Measurements from ENCODE around the gene ADGRV1.

DNA sequence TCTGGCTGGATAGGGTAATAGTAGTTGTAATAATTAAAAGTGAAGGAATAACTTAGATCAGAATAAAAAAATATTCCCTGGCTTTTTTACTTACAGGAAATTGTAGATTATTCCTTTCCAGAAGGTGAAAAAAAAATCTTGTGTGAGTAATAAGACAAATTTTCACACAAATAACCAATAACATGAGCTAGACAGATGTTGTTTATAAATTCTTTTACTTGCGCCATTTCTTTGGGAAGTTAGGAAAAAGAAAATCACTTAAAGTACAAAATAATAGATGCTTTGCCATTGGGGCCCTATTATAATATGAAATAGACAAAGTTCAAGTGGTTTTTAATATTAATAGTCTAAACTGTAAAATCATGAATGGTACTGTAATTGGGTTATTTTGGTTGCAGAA lies 620.4 kb downstream of the ADGRV1 start:
- TF ChIP-seq CTCF (IDR thresholded peaks at IDR 0.05; ENCODE audit: insufficient read depth, low read length, poor library complexity, severe bottlenecking) = no peak
- no peak for TF ChIP-seq EZH2phosphoT487 (conservative IDR thresholded peaks at IDR 0.05; ENCODE audit: low read length)

Measured in SU-DHL-6 (cell line).